WTC11 (cell line): ENCODE measurements around the gene CIRBP. TPM values are rescaled to one million over a fixed set of nuclear protein-coding genes. Genes with fewer than 3 reads are reported as not detected.
A peak's percentile ranks its signal among the peaks of the same experiment; 100 is the strongest.

Experiments
- ATAC-seq: fragments of 200-7000 bp; cut with Tn5 transposase; 2 replicates; pipeline ENCODE4 v1.10.0; 2021; ENCODE audit warnings: mild to moderate bottlenecking, moderate library complexity
- CTCF ChIA-PET: fragments of 300-600 bp; sonication (Branson Sonifier 250); formaldehyde crosslinking; loops from one replicate; lab custom pipeline; 2021; ENCODE audit warnings: antibody characterized with exemption; lab: Charles Lee
- POLR2A ChIA-PET: fragments of 350-600 bp; sonication (Branson Sonifier 250); formaldehyde crosslinking; loops from one replicate; lab custom pipeline; 2021; ENCODE audit warnings: antibody characterized with exemption; lab: Charles Lee
- DNase-seq: peaks from one replicate; pipeline ENCODE4 v3.0.0; 2021; ENCODE audit warnings: low spot score
- H3K27ac Mint-ChIP-seq: 2 replicates; pipeline ENCODE4 v1.8.0; 2021; ENCODE audit warnings: mixed read lengths
- H3K27me3 Mint-ChIP-seq: 2 replicates; pipeline ENCODE4 v1.8.0; 2021; ENCODE audit warnings: low read depth, mild to moderate bottlenecking, moderate library complexity, mixed read lengths
- H3K36me3 Mint-ChIP-seq: 2 replicates; pipeline ENCODE4 v1.8.0; 2021; ENCODE audit warnings: mixed read lengths
- H3K4me1 Mint-ChIP-seq: 2 replicates; pipeline ENCODE4 v1.8.0; 2022; ENCODE audit warnings: mixed read lengths
- H3K4me3 Mint-ChIP-seq: 2 replicates; pipeline ENCODE4 v1.8.0; 2021; ENCODE audit warnings: mild to moderate bottlenecking, moderate library complexity, mixed read lengths
- H3K9me3 Mint-ChIP-seq: 2 replicates; pipeline ENCODE4 v1.8.0; 2021; ENCODE audit warnings: mixed read lengths
- JUN ChIP-seq: sonication (generic); formaldehyde crosslinking; IDR thresholded peaks from 2 replicates; pipeline ENCODE4 v1.8.0; 2023; ENCODE audit warnings: mild to moderate bottlenecking, missing genetic modification reagents
- SOX15 ChIP-seq: fragments of 250-450 bp; sonication (Bioruptor Pico); IDR thresholded peaks from 2 replicates; pipeline ENCODE4 v1.9.0; 2021; ENCODE audit warnings: mild to moderate bottlenecking
- ZNF121 ChIP-seq: sonication (generic); formaldehyde crosslinking; IDR thresholded peaks from 2 replicates; pipeline ENCODE4 v1.8.0; 2023; ENCODE audit warnings: missing genetic modification reagents
- ZNF263 ChIP-seq: sonication (generic); formaldehyde crosslinking; IDR thresholded peaks from 2 replicates; pipeline ENCODE4 v1.8.1; 2022; ENCODE audit warnings: low read depth, mild to moderate bottlenecking, moderate library complexity, missing genetic modification reagents
- total RNA-seq: library from RNA; stranded (reverse); gene quantifications from 3 replicates; pipeline ENCODE4 v1.2.3, GENCODE V29; 2021
- TF ChIP-seq, protein P1 (sequence below): fragments of 200-600 bp; IDR thresholded peaks from 2 replicates; pipeline ENCODE4 v1.8.0; 2022; ENCODE audit warnings: antibody characterized with exemption
- TF ChIP-seq, protein P2 (sequence below): sonication (generic); formaldehyde crosslinking; IDR thresholded peaks from 2 replicates; pipeline ENCODE4 v1.8.1; 2023; ENCODE audit warnings: mild to moderate bottlenecking, moderate library complexity, missing genetic modification reagents
- TF ChIP-seq, protein P3 (sequence below): sonication (generic); formaldehyde crosslinking; IDR thresholded peaks from 2 replicates; pipeline ENCODE4 v1.8.0; 2023; ENCODE audit warnings: mild to moderate bottlenecking, missing genetic modification reagents
- TF ChIP-seq, protein P4 (sequence below): sonication (generic); formaldehyde crosslinking; IDR thresholded peaks from 2 replicates; pipeline ENCODE4 v1.8.1; 2022; ENCODE audit warnings: mild to moderate bottlenecking, moderate library complexity, missing genetic modification reagents
- TF ChIP-seq, protein P5 (sequence below): sonication (generic); formaldehyde crosslinking; conservative IDR thresholded peaks from 2 replicates; pipeline ENCODE4 v1.8.1; 2023; ENCODE audit warnings: mild to moderate bottlenecking, low read depth, missing genetic modification reagents, moderate library complexity
- TF ChIP-seq, protein P6 (sequence below): sonication (generic); formaldehyde crosslinking; IDR thresholded peaks from 2 replicates; pipeline ENCODE4 v1.8.1; 2023; ENCODE audit warnings: mild to moderate bottlenecking, missing genetic modification reagents, borderline replicate concordance
- TF ChIP-seq, protein P7 (sequence below): sonication (generic); formaldehyde crosslinking; IDR thresholded peaks from 2 replicates; pipeline ENCODE4 v1.8.0; 2022; ENCODE audit warnings: missing genetic modification reagents

The CIRBP gene
- total RNA-seq, 1 experiment from 2014 or later = 298 TPM

DNA sequence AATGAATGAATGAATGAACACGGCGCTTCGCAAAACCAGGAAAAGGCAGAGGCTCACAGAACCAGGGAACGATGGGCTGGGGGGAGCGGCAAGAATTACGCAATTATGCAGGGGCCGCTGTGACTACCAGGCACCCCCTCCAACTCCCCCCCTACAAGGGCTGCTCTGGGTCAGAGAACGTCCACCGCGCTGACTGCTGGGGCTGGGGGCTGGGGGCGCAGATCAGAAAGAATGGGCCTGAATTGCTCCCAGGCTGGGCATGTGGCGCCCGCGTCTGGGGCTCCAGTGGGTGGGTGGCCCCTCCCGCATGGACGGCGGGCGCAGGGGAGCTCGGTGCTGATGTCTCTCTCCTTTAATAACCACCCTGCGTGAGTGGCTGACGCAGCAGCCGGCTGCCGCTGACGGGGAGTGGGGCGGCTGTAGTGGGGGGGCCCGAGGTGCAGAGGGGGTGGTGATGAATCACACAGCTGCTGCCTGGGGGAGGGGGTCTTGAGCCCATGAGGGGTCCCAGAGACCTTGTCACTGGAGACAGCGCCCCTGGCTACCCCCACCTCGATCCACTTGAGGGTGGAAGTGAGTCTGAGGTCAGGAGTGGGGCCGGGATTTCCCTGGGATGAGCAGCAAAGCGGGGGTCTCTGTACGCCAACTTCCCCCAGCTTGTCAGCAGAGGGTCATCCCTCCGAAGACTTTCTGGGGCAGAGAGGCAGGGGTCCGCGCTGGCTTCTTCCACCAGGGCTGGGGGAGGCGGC lies 1.5 kb upstream of the CIRBP start:
- CTCF ChIA-PET = interaction anchor here (1.5 to 15.6 kb wide), 4 partner anchors 12 to 25 kb away, joined by 3 to 648 read pairs (median 13); partner anchors contain the start of genes ATP5F1D and MIDN
- H3K27ac Mint-ChIP-seq = no peak overlapping the region

More for the DNA sequence above, 1.5 kb upstream of the CIRBP start:
- ATAC-seq (no peak), DNase-seq (no peak)
- Mint-ChIP-seq H3K9me3 (no peaks in the 10 kb centered on the region), H3K4me3 (peak overlapping the region; percentile 76)
- TF ChIP-seq, protein P1, sequence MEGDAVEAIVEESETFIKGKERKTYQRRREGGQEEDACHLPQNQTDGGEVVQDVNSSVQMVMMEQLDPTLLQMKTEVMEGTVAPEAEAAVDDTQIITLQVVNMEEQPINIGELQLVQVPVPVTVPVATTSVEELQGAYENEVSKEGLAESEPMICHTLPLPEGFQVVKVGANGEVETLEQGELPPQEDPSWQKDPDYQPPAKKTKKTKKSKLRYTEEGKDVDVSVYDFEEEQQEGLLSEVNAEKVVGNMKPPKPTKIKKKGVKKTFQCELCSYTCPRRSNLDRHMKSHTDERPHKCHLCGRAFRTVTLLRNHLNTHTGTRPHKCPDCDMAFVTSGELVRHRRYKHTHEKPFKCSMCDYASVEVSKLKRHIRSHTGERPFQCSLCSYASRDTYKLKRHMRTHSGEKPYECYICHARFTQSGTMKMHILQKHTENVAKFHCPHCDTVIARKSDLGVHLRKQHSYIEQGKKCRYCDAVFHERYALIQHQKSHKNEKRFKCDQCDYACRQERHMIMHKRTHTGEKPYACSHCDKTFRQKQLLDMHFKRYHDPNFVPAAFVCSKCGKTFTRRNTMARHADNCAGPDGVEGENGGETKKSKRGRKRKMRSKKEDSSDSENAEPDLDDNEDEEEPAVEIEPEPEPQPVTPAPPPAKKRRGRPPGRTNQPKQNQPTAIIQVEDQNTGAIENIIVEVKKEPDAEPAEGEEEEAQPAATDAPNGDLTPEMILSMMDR = no peak
- no peak for TF ChIP-seq ZNF263 (CRISPR knock-in tag)
- TF ChIP-seq, protein P2, sequence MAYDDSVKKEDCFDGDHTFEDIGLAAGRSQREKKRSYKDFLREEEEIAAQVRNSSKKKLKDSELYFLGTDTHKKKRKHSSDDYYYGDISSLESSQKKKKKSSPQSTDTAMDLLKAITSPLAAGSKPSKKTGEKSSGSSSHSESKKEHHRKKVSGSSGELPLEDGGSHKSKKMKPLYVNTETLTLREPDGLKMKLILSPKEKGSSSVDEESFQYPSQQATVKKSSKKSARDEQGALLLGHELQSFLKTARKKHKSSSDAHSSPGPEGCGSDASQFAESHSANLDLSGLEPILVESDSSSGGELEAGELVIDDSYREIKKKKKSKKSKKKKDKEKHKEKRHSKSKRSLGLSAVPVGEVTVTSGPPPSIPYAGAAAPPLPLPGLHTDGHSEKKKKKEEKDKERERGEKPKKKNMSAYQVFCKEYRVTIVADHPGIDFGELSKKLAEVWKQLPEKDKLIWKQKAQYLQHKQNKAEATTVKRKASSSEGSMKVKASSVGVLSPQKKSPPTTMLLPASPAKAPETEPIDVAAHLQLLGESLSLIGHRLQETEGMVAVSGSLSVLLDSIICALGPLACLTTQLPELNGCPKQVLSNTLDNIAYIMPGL (CRISPR knock-in tag) = 0 out of 2 replicates have a peak, but pooled peaks have one; percentile 35
- no peak for TF ChIP-seq JUN (CRISPR knock-in tag)
- TF ChIP-seq, protein P3, sequence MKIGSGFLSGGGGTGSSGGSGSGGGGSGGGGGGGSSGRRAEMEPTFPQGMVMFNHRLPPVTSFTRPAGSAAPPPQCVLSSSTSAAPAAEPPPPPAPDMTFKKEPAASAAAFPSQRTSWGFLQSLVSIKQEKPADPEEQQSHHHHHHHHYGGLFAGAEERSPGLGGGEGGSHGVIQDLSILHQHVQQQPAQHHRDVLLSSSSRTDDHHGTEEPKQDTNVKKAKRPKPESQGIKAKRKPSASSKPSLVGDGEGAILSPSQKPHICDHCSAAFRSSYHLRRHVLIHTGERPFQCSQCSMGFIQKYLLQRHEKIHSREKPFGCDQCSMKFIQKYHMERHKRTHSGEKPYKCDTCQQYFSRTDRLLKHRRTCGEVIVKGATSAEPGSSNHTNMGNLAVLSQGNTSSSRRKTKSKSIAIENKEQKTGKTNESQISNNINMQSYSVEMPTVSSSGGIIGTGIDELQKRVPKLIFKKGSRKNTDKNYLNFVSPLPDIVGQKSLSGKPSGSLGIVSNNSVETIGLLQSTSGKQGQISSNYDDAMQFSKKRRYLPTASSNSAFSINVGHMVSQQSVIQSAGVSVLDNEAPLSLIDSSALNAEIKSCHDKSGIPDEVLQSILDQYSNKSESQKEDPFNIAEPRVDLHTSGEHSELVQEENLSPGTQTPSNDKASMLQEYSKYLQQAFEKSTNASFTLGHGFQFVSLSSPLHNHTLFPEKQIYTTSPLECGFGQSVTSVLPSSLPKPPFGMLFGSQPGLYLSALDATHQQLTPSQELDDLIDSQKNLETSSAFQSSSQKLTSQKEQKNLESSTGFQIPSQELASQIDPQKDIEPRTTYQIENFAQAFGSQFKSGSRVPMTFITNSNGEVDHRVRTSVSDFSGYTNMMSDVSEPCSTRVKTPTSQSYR (CRISPR knock-in tag) = no peak
- TF ChIP-seq, protein P4, sequence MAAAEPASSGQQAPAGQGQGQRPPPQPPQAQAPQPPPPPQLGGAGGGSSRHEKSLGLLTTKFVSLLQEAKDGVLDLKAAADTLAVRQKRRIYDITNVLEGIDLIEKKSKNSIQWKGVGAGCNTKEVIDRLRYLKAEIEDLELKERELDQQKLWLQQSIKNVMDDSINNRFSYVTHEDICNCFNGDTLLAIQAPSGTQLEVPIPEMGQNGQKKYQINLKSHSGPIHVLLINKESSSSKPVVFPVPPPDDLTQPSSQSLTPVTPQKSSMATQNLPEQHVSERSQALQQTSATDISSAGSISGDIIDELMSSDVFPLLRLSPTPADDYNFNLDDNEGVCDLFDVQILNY = no peak
- TF ChIP-seq, protein P5, sequence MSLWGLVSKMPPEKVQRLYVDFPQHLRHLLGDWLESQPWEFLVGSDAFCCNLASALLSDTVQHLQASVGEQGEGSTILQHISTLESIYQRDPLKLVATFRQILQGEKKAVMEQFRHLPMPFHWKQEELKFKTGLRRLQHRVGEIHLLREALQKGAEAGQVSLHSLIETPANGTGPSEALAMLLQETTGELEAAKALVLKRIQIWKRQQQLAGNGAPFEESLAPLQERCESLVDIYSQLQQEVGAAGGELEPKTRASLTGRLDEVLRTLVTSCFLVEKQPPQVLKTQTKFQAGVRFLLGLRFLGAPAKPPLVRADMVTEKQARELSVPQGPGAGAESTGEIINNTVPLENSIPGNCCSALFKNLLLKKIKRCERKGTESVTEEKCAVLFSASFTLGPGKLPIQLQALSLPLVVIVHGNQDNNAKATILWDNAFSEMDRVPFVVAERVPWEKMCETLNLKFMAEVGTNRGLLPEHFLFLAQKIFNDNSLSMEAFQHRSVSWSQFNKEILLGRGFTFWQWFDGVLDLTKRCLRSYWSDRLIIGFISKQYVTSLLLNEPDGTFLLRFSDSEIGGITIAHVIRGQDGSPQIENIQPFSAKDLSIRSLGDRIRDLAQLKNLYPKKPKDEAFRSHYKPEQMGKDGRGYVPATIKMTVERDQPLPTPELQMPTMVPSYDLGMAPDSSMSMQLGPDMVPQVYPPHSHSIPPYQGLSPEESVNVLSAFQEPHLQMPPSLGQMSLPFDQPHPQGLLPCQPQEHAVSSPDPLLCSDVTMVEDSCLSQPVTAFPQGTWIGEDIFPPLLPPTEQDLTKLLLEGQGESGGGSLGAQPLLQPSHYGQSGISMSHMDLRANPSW = no peak
- TF ChIP-seq, protein P6, sequence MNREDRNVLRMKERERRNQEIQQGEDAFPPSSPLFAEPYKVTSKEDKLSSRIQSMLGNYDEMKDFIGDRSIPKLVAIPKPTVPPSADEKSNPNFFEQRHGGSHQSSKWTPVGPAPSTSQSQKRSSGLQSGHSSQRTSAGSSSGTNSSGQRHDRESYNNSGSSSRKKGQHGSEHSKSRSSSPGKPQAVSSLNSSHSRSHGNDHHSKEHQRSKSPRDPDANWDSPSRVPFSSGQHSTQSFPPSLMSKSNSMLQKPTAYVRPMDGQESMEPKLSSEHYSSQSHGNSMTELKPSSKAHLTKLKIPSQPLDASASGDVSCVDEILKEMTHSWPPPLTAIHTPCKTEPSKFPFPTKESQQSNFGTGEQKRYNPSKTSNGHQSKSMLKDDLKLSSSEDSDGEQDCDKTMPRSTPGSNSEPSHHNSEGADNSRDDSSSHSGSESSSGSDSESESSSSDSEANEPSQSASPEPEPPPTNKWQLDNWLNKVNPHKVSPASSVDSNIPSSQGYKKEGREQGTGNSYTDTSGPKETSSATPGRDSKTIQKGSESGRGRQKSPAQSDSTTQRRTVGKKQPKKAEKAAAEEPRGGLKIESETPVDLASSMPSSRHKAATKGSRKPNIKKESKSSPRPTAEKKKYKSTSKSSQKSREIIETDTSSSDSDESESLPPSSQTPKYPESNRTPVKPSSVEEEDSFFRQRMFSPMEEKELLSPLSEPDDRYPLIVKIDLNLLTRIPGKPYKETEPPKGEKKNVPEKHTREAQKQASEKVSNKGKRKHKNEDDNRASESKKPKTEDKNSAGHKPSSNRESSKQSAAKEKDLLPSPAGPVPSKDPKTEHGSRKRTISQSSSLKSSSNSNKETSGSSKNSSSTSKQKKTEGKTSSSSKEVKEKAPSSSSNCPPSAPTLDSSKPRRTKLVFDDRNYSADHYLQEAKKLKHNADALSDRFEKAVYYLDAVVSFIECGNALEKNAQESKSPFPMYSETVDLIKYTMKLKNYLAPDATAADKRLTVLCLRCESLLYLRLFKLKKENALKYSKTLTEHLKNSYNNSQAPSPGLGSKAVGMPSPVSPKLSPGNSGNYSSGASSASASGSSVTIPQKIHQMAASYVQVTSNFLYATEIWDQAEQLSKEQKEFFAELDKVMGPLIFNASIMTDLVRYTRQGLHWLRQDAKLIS (CRISPR knock-in tag) = no peak
- TF ChIP-seq, protein P7, sequence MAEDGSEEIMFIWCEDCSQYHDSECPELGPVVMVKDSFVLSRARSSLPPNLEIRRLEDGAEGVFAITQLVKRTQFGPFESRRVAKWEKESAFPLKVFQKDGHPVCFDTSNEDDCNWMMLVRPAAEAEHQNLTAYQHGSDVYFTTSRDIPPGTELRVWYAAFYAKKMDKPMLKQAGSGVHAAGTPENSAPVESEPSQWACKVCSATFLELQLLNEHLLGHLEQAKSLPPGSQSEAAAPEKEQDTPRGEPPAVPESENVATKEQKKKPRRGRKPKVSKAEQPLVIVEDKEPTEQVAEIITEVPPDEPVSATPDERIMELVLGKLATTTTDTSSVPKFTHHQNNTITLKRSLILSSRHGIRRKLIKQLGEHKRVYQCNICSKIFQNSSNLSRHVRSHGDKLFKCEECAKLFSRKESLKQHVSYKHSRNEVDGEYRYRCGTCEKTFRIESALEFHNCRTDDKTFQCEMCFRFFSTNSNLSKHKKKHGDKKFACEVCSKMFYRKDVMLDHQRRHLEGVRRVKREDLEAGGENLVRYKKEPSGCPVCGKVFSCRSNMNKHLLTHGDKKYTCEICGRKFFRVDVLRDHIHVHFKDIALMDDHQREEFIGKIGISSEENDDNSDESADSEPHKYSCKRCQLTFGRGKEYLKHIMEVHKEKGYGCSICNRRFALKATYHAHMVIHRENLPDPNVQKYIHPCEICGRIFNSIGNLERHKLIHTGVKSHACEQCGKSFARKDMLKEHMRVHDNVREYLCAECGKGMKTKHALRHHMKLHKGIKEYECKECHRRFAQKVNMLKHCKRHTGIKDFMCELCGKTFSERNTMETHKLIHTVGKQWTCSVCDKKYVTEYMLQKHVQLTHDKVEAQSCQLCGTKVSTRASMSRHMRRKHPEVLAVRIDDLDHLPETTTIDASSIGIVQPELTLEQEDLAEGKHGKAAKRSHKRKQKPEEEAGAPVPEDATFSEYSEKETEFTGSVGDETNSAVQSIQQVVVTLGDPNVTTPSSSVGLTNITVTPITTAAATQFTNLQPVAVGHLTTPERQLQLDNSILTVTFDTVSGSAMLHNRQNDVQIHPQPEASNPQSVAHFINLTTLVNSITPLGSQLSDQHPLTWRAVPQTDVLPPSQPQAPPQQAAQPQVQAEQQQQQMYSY = peak; percentile 76
- TF ChIP-seq SOX15 (CRISPR knock-in tag) = no peak
- TF ChIP-seq ZNF121 (CRISPR knock-in tag) = no peak
- TF ChIP-seq, all 79 proteins: peak for 2
- H3K36me3 Mint-ChIP-seq = peaks cover 28% of the 10 kb centered on the region
- H3K4me1 Mint-ChIP-seq = peaks cover 56% of the 10 kb centered on the region
- POLR2A ChIA-PET = interaction anchor here (1.1 to 2.8 kb wide), 4 partner anchors 8 to 29 kb away, joined by 3 to 31 read pairs (median 5); no protein-coding TSS in a partner anchor
- peaks cover 7% of the 10 kb centered on the region for H3K27me3 Mint-ChIP-seq
